Measurements from ENCODE around the gene BEGAIN.

DNA sequence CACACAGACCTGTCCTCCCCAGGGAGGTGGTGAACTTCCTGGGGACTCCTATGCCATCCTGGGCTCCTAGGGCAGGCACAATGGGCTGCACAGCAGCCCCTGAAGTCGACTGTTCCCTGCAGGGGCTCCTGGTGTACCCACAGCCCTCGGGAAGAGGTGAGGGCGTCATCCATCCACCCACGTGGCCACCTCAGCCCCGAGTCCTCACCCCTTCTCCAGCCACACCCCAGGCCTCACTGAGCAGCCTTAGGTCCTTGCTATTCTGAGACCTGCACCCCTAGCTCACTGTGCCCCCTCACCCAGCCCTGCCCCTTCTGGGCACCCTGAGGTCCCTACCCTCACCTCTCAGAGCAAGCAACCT is 38.9 kb downstream of the BEGAIN start:
- TF ChIP-seq, protein P1, sequence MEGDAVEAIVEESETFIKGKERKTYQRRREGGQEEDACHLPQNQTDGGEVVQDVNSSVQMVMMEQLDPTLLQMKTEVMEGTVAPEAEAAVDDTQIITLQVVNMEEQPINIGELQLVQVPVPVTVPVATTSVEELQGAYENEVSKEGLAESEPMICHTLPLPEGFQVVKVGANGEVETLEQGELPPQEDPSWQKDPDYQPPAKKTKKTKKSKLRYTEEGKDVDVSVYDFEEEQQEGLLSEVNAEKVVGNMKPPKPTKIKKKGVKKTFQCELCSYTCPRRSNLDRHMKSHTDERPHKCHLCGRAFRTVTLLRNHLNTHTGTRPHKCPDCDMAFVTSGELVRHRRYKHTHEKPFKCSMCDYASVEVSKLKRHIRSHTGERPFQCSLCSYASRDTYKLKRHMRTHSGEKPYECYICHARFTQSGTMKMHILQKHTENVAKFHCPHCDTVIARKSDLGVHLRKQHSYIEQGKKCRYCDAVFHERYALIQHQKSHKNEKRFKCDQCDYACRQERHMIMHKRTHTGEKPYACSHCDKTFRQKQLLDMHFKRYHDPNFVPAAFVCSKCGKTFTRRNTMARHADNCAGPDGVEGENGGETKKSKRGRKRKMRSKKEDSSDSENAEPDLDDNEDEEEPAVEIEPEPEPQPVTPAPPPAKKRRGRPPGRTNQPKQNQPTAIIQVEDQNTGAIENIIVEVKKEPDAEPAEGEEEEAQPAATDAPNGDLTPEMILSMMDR (IDR thresholded peaks at IDR 0.05; ENCODE audit: poor library complexity): no peak
- TF ChIP-seq EZH2 (IDR thresholded peaks at IDR 0.05; ENCODE audit: borderline replicate concordance) (no peak), EZH2phosphoT487 (IDR thresholded peaks at IDR 0.05; ENCODE audit: low read depth, severe bottlenecking, unreplicated experiment) (no peak)

Measured in hepatocyte (in vitro differentiated cells).